Stimulated activated CD4-positive, alpha-beta T cell treated with anti-CD3 and anti-CD28 coated beads, Interleukin-15, amount 100 ng/mL, for 48 hours (primary cell): ENCODE measurements around the gene METTL16.
"Not testable (repeated sequence)": the region's sequence is repeated elsewhere in the genome, so short reads cannot be mapped to it uniquely, and the experiment has no call there.

Source experiments
- DNase-seq, 2 donors: peaks; one replicate each; pipeline ENCODE4 v3.0.0-alpha.2; 2020; ENCODE audit warnings: low read depth in 2 of 2

METTL16 gene

GRCh38 chr17:2503627-2504026 is 8.1 kb downstream of the METTL16 start:
- no peak for DNase-seq

- no peak for DNase-seq
Observed at GRCh38 chr17:2502871-2503580, 8.7 kb downstream of the METTL16 start.

GRCh38 chr17:2500446-2500845 is 11.2 kb downstream of the METTL16 start:
- DNase-seq: no peak

- not testable (repeated sequence) for DNase-seq
Observed at GRCh38 chr17:2489286-2489685, 22.4 kb downstream of the METTL16 start.

- DNase-seq: no peak
Observed at GRCh38 chr17:2487306-2487705, 24.4 kb downstream of the METTL16 start.

GRCh38 chr17:2486709-2487108 is 25.0 kb downstream of the METTL16 start:
- DNase-seq: not testable (repeated sequence)

- no peak for DNase-seq
Observed at GRCh38 chr17:2485970-2486369, 25.7 kb downstream of the METTL16 start.

- no peak for DNase-seq
Observed at GRCh38 chr17:2485543-2485942, 26.1 kb downstream of the METTL16 start.

GRCh38 chr17:2484876-2485275 is 26.8 kb downstream of the METTL16 start:
- DNase-seq: no peak

GRCh38 chr17:2483084-2483483 is 28.6 kb downstream of the METTL16 start:
- no peak for DNase-seq

GRCh38 chr17:2482218-2482617 is 29.5 kb downstream of the METTL16 start:
- no peak for DNase-seq

- no peak for DNase-seq
Observed at GRCh38 chr17:2481760-2482159, 29.9 kb downstream of the METTL16 start.

- no peak for DNase-seq
Observed at GRCh38 chr17:2478458-2478857, 33.2 kb downstream of the METTL16 start.

GRCh38 chr17:2475056-2475455 is 36.6 kb downstream of the METTL16 start:
- no peak for DNase-seq

GRCh38 chr17:2474371-2474770 is 37.3 kb downstream of the METTL16 start:
- DNase-seq: no peak

GRCh38 chr17:2468270-2468669 is 43.4 kb downstream of the METTL16 start:
- DNase-seq: no peak

GRCh38 chr17:2466931-2467330 is 44.8 kb downstream of the METTL16 start:
- DNase-seq: no peak

- no peak for DNase-seq
Observed at GRCh38 chr17:2462481-2462880, 49.2 kb downstream of the METTL16 start.

- no peak for DNase-seq
Observed at GRCh38 chr17:2459917-2460271, 51.8 kb downstream of the METTL16 start.

GRCh38 chr17:2457913-2458312 is 53.8 kb downstream of the METTL16 start:
- DNase-seq: no peak

- DNase-seq: no peak
Observed at GRCh38 chr17:2456475-2456874, 55.2 kb downstream of the METTL16 start.

GRCh38 chr17:2455956-2456355 is 55.7 kb downstream of the METTL16 start:
- DNase-seq: no peak

- no peak for DNase-seq
Observed at GRCh38 chr17:2453866-2454265, 57.8 kb downstream of the METTL16 start.

- DNase-seq: no peak
Observed at GRCh38 chr17:2453325-2453724, 58.4 kb downstream of the METTL16 start.
